HEK293 (cell line): ENCODE results near the gene SRSF12.

ENCODE experiments used
- CTCF ChIA-PET: fragments of 350-600 bp; formaldehyde crosslinking; extraction: SDS; loops from one replicate; lab custom pipeline; 2021; ENCODE audit warnings: antibody characterized with exemption; lab: Yijun Ruan, JAX
- POLR2A ChIA-PET: fragments of 300-600 bp; formaldehyde crosslinking; extraction: SDS; loops from one replicate; lab custom pipeline; 2020; ENCODE audit warnings: antibody characterized with exemption, inconsistent platforms; lab: Yijun Ruan, JAX
- H3K27ac ChIP-seq: fragments of 200-500 bp; sonication (Bioruptor generic); 2 replicates; pipeline ENCODE4 v1.5.1; 2014; ENCODE audit warnings: low read depth, low read length, control low read depth, inconsistent platforms; ENCODE audit errors: extremely low read depth
- H3K36me3 ChIP-seq, 2 experiments: fragments of 200-500 bp in 1 of 2; sonication (Bioruptor generic) in 1 of 2; 1 replicate in 1 of 2; 2 replicates in 1 of 2; pipeline ENCODE4 v1.5.1; 2014 to 2017; ENCODE audit warnings: inconsistent platforms in 2 of 2, low read length in 2 of 2; ENCODE audit not compliant: control insufficient read depth in 2 of 2, insufficient read depth in 1 of 2
- H3K4me1 ChIP-seq: fragments of 200-500 bp; sonication (Bioruptor generic); 2 replicates; pipeline ENCODE4 v1.5.1; 2014; ENCODE audit warnings: mild to moderate bottlenecking, low read length, inconsistent platforms; ENCODE audit not compliant: control insufficient read depth, insufficient read depth
- H3K4me3 ChIP-seq: 2 replicates; pipeline ENCODE4 v1.5.1; 2011; ENCODE audit warnings: low read depth, mild to moderate bottlenecking, control low read depth, low read length, moderate library complexity
- H3K9me3 ChIP-seq: fragments of 200-500 bp; sonication (Bioruptor generic); 2 replicates; pipeline ENCODE4 v1.5.1; 2014; ENCODE audit warnings: low read depth, low read length, inconsistent platforms; ENCODE audit not compliant: control insufficient read depth, insufficient read depth
- AEBP2 ChIP-seq: fragments of 450-650 bp; formaldehyde crosslinking; IDR thresholded peaks from 2 replicates; pipeline ENCODE4 v1.5.1; 2016; ENCODE audit warnings: missing biosample characterization, missing genetic modification characterization, borderline replicate concordance
- BCL11B ChIP-seq: fragments of 450-650 bp; formaldehyde crosslinking; IDR thresholded peaks from 2 replicates; pipeline ENCODE4 v1.5.1; 2016; ENCODE audit warnings: low read depth, missing biosample characterization, missing genetic modification characterization
- HIC1 ChIP-seq: fragments of 450-650 bp; formaldehyde crosslinking; IDR thresholded peaks from 2 replicates; pipeline ENCODE4 v1.5.1; 2016; ENCODE audit warnings: missing biosample characterization, missing genetic modification characterization
- KLF8 ChIP-seq: fragments of 450-650 bp; formaldehyde crosslinking; IDR thresholded peaks from 2 replicates; pipeline ENCODE4 v1.5.1; 2016; ENCODE audit warnings: missing biosample characterization, missing genetic modification characterization
- MYNN ChIP-seq: fragments of 450-650 bp; formaldehyde crosslinking; IDR thresholded peaks from 2 replicates; pipeline ENCODE4 v1.5.1; 2016; ENCODE audit warnings: missing biosample characterization, missing genetic modification characterization, borderline replicate concordance
- MZF1 ChIP-seq: fragments of 450-650 bp; formaldehyde crosslinking; IDR thresholded peaks from 2 replicates; pipeline ENCODE4 v1.5.1; 2017; ENCODE audit warnings: missing biosample characterization, missing genetic modification characterization, borderline replicate concordance
- PRDM10 ChIP-seq: fragments of 450-650 bp; formaldehyde crosslinking; IDR thresholded peaks from 2 replicates; pipeline ENCODE4 v1.5.1; 2016; ENCODE audit warnings: missing biosample characterization, missing genetic modification characterization
- ZBTB1 ChIP-seq: fragments of 450-650 bp; formaldehyde crosslinking; IDR thresholded peaks from 2 replicates; pipeline ENCODE4 v1.5.1; 2016; ENCODE audit warnings: missing biosample characterization, missing genetic modification characterization
- ZBTB11 ChIP-seq: fragments of 450-650 bp; formaldehyde crosslinking; conservative IDR thresholded peaks from 2 replicates; pipeline ENCODE4 v1.5.1; 2016; ENCODE audit warnings: low read depth, missing biosample characterization, missing genetic modification characterization
- ZNF221 ChIP-seq: fragments of 450-650 bp; formaldehyde crosslinking; IDR thresholded peaks from 2 replicates; pipeline ENCODE4 v1.5.1; 2017; ENCODE audit warnings: missing biosample characterization, missing genetic modification characterization, borderline replicate concordance
- ZNF223 ChIP-seq: fragments of 450-650 bp; formaldehyde crosslinking; IDR thresholded peaks from 2 replicates; pipeline ENCODE4 v1.5.1; 2016; ENCODE audit warnings: missing biosample characterization, missing genetic modification characterization
- ZNF302 ChIP-seq: fragments of 450-650 bp; formaldehyde crosslinking; IDR thresholded peaks from 2 replicates; pipeline ENCODE4 v1.5.1; 2016; ENCODE audit warnings: missing biosample characterization, missing genetic modification characterization, low read depth
- ZNF521 ChIP-seq: fragments of 450-650 bp; formaldehyde crosslinking; IDR thresholded peaks from 2 replicates; pipeline ENCODE4 v1.5.1; 2017; ENCODE audit warnings: missing biosample characterization, mild to moderate bottlenecking, missing genetic modification characterization
- ZNF548 ChIP-seq: fragments of 450-650 bp; formaldehyde crosslinking; IDR thresholded peaks from 2 replicates; pipeline ENCODE4 v1.5.1; 2016; ENCODE audit warnings: missing biosample characterization, missing genetic modification characterization
- ZSCAN23 ChIP-seq: fragments of 450-650 bp; formaldehyde crosslinking; IDR thresholded peaks from 2 replicates; pipeline ENCODE4 v1.5.1; 2016; ENCODE audit warnings: missing biosample characterization, missing genetic modification characterization

Gene SRSF12

GRCh38 chr6:89110284-89110683 is 7.6 kb downstream of the SRSF12 start:
- H3K9me3 ChIP-seq = no peaks in the 10 kb centered on the region
- CTCF ChIA-PET = no interaction called here
- H3K36me3 ChIP-seq = peaks cover 9 to 11% of the 10 kb centered on the region in 2 experiments
- no peak overlapping the region for H3K27ac ChIP-seq
- no peak overlapping the region for H3K4me3 ChIP-seq
- POLR2A ChIA-PET = interaction anchor here (0.6 to 0.7 kb wide), 2 partner anchors 147 to 237 kb away, joined by 3 to 4 read pairs; partner anchors contain the start of gene RNGTT
- H3K4me1 ChIP-seq = peaks cover 4% of the 10 kb centered on the region; the same call in 1 of the 2 replicates
- no peak for TF ChIP-seq AEBP2 (tag by site-specific recombination)
- TF ChIP-seq MYNN (tag by site-specific recombination) = no peak
- no peak for TF ChIP-seq ZBTB1 (tag by site-specific recombination)
- TF ChIP-seq ZNF548 = no peak
- no peak for TF ChIP-seq BCL11B (tag by site-specific recombination)
- TF ChIP-seq PRDM10 (tag by site-specific recombination) = no peak
- TF ChIP-seq KLF8 = no peak
- no peak for TF ChIP-seq ZBTB11
- no peak for TF ChIP-seq ZNF221 (tag by site-specific recombination)
- TF ChIP-seq HIC1 (tag by site-specific recombination) = no peak
- TF ChIP-seq MZF1 (tag by site-specific recombination) = no peak
- no peak for TF ChIP-seq ZNF521
- no peak for TF ChIP-seq ZNF302 (tag by site-specific recombination)
- TF ChIP-seq ZSCAN23 (tag by site-specific recombination) = no peak
- no peak for TF ChIP-seq ZNF223 (tag by site-specific recombination)
- TF ChIP-seq, all 188 proteins: peak for 0
